ENCODE results near the gene LAMA5. TPM values are rescaled to one million over a fixed set of nuclear protein-coding genes. Genes with fewer than 3 reads are reported as not detected.

Gene LAMA5
- total RNA-seq, 1 donor from 2014 or later: 79.6 TPM

DNA sequence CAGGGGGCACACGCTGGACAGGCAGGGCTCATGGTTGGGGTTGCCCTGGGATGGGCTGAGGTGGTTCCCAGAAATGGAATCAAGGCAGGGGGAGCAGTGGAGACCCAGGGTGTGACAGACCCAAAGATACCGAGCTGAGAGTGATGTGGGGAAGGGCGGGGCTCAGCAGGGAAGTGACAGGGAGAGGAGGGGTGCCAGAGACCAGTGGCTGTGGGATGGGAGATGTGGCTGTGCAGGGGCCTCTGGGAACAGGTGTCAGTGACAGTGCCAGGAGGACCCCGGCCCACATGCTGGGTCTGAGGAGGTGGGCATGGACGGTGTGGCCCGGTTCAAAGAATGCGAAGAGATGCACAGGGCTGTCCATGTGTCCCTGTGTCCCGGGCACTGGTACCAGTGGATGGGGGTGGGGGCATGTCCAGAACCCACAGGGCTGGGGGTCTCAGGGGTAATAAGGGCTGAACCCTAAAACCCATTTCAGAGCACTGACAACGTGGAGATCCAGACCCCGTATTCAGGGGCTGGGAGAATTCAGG is 38.9 kb upstream of the LAMA5 start:
- peak; percentile 34 for ATAC-seq (ENCODE audit: poor library complexity)
- DNase-seq: no peak
- intact Hi-C loops (cut with DNase I): no loop called here

DNA sequence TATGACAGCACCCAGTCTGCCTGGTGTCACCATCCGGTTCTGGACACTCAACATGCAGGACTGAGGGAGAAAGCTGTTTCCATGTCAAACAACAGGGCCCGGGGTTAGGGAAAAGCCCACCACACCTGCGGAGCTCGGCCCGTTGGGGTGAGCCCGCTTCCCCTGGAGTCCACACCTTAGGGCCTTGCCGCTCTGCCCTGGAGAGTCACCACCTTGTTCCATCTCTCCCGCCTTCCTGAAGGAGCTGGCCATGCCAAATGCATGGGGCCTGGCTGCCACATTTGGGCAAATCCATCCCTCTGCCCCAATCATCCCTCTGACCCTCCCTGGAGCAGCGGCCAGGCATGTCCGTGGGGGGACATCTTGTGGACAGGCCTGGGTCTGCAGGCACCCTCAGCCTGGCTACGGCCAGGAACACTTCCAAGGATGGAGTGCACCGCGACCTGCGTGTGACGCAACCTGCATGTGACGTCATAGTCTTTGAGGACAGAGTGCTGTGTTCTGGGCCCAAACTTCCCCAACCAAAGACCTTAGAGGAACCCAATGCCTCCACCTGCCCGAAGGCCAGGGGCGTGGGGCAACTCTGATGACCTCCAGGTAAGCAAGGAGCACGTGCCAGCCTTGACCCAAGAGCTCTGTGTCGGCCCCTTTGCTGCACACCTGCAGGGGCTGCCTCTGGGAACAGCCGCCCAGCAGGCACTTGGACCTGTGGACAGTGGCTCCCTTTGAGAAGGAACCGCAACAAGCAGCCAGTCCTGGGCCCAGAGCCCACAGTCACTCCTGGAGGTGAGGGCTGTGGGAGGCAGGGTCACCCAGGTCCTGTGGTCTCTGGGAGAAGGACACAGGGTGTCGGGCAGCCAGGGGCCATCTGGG is 38.2 kb upstream of the LAMA5 start:
- intact Hi-C loops (cut with DNase I): no loop called here
- ATAC-seq (ENCODE audit: poor library complexity) (peak; percentile 38), DNase-seq (peak; percentile 70)

DNA sequence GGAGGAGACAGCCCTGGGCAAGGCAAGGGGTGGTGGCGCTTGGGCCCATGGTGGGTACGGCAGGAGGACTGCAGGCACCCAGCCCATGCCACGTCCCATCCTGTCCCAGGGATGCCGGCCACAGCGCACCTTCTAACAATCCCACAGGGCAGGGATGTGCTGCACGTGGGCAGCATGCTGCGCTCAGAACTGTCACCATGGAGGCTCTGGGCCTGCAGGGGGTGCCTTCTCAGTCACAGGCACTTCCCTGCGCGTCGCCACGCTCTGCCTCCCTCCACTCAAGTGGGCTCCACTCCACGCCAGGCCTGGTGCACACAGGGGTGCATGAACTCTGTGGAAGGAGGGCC is 37.6 kb upstream of the LAMA5 start:
- DNase-seq (no peak), ATAC-seq (ENCODE audit: poor library complexity) (no peak)
- intact Hi-C loops (cut with DNase I): no loop called here

DNA sequence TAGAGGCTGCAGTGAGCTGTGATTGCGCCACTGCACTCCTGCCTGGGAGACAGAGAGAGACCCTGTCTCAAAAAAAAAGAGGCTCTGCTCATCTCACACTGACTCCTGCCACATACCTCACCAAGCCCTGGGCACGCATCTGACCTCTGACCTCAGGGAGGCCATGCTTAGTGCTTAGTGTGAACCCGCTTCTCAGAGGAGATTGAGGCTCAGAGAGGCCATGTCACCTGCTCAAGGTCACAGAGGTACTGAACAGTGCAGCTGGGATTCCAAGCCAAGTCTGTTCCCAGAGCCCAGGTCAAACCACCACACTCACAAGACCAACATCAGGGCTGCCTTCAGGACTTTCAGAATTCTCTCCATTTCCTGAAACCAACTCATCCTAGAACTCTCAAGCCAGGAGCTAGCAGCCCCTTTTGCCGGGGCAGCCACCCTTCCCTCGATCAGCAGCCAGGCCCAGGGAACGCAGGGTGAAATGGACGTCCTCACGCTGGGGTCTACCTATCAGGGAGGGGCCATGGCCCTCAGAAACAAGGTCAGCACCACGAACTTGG is 37.1 kb upstream of the LAMA5 start:
- ATAC-seq (ENCODE audit: poor library complexity) (no peak), DNase-seq (no peak)
- intact Hi-C loops (cut with DNase I): no loop called here

DNA sequence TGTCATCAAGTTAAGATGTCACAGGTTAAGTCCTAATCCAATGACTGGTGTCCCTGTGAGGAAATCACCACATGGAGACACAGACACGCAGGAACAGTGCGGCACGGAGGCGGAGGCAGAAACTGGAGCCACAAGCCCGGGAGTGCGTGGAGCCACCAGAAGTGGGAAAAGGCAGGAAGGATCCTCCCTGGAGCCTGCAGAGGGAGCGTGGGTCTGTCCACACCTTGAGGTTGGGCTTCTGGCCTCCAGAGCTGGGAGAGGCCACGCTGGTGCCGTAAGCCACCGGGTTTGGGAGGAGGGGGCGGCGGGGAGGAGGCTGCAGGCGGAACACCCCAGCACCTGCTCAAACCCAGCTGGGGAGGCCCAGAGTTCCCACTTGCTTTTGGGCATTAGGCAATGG is 36.2 kb upstream of the LAMA5 start:
- ATAC-seq (ENCODE audit: poor library complexity) (no peak), DNase-seq (no peak)
- intact Hi-C loops (cut with DNase I): no loop called here

DNA sequence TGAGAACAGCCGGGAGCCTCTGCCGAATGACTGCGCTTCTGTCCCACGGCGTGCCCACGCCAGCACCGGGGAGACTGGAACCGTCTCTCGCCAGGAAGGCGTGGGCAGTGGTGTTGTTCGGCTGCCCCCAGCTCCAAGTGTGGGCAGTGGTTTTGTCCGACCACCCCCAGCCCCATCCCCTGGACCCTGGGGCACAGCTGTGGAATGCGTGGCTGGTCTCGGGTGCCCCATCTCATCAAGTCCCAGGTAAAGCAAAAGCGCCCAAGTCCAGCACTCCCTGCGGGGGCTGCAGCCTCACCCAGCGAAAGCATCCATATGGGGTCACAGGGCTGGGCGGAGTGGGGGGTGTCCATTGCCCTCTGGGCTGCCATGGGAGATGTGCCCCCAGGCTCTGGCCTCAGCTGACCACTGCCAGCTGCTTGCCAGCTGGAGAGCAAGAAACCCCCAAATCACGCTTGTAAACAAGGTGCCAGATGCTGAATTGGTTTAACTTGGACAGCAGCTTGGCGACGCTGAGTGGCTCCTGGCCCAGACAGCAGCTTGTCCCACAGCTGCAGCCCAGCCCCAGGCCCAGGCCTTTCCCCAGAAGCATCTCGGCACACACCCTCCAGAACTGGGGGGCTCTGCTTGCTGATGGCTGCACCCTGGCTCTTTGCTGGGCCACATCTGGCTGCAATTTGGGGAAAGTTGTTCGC is 35.5 kb upstream of the LAMA5 start:
- no peak for DNase-seq
- ATAC-seq (ENCODE audit: poor library complexity): no peak
- intact Hi-C loops (cut with DNase I): no loop called here

DNA sequence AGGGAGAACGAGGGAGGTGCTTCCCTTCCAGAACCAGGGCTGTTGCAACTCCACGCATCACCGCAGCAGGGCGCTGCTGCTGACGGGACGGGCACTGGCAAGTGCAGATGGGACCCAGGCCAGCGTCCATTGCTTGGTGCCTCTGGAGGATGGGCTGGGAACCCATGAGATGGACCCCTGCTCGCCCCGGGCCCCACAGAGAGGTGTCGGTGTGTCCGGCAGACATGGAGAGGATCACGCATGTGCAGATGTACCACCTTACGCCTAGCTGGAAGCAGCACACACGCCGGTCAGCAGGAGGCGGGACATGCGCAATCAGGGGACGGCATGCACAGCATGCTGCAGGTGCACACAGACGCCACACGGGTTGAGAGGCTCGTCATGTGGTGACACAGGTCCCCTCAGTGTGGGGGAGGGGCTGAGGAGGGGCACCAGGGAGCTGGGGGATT is 34.2 kb upstream of the LAMA5 start:
- ATAC-seq (ENCODE audit: poor library complexity) (no peak), DNase-seq (no peak)
- intact Hi-C loops (cut with DNase I): no loop called here

DNA sequence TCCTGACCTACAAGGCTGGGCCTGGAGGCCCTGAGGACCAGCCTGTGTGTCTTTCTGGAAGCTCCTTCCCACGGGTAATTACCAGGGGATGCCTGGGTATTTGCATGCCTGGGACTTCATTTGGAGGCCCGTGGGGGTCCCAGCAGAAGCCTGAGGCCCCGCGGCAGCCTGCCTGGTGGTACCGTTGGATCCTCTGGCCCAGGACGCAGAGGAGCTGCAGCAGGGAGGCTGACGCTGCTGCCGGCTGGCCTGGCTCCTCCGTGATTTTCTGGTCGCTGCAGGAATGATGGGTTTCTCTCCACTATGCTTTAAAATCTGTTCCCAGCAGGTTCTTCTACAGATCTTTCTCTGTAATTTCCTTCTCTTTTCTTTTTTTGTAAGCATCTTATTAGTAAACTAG is 33.4 kb upstream of the LAMA5 start:
- intact Hi-C loops (cut with DNase I): no loop called here
- ATAC-seq (ENCODE audit: poor library complexity) (no peak), DNase-seq (no peak)

DNA sequence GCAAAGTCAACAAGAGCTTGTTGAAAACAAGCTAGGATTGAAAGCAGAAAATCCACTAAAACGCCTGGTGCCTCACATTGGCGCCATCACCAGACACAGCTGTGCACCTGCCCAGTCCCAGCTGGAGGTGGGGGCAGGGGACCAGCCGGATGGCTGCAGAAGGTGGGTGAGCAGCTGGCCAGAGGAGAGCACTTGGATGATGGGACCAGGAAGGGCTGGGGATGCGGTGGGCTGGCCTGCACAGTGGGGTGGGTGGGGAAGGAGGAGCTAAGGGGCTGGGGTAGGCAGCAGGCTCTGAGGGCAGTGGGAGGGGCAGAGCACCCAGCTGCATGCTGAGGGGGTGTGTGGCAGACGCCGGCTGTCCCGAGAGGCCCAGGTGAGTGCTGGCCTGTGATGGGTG is 32.9 kb upstream of the LAMA5 start:
- DNase-seq: no peak
- intact Hi-C loops (cut with DNase I): no loop called here
- ATAC-seq (ENCODE audit: poor library complexity): no peak

DNA sequence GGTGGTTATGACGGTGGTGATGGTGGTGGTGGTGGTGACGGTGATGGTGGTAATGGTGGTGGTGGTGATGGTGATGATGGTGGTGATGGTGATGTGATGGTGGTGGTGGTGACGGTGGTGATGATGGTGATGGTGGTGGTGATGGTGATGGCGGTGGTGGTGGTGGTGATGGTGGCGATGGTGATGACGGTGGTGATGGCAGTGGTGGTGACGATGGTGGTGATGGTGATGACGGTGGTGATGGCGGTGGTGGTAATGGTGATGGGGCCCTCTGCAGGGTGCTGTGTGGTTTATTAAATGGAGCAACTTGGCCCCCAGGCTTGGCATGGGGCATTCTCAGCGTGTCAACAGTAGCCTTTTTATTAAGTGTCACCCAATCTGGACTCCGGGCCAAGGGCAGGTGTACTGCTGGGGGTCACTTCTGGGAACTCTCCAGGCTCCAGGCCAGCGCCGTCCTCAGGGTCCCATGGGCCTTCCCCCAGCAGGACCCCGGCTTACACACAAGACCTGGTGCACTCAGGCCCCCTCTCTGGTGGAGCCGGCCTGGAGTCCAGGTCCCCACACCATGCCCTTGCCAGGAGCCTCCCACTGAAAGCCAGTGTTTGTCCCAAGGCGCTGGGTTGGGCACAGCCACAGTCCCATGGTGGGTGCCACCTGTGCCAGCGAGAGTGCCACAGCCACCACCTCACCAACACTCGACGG is 31.2 kb upstream of the LAMA5 start:
- ATAC-seq (ENCODE audit: poor library complexity): no peak
- DNase-seq: no peak
- intact Hi-C loops (cut with DNase I): no loop called here

DNA sequence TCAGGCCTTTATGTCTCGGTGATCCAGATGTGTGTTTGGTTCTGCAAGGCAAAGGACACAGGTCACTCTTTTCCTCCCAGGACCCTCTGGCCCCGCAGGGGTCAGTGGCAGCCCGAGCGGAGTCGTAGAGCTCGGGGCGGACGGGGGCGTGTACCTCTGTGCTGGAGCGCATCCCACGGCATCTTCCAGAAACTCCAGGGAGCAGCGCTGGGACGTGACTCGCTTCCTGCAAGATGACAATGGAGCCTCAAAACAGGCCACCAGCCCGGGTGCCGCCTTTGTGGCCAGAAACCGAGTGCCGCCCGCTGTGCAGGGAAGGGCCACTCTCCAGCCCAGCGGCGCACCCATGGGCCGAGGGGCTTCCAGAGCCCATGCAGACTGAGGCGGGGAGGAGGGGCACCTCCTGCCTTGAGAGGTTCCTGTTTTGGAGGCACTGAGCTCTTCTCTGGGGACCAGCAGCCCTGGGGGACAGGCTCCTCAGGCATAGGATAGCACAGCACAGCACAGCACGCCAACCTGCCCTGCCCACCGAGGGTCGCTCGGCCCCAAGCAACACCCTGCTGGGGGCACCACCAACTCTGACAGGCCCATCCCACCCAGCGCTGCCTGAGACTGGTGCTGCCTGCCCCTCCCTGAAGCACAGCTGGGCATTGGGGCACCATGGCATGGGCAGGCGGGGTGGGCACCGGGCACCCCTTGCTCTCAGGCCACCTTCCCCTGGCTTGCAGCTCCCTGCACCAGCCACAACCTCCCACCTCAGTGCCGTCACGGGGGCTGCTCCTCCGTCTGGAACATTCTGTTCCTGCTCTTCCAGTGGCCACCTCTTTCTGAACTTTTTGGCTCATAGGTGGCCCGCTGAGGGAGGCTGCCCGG is 29.5 kb upstream of the LAMA5 start:
- intact Hi-C loops (cut with DNase I): no loop called here
- no peak for ATAC-seq (ENCODE audit: poor library complexity)
- DNase-seq: no peak

DNA sequence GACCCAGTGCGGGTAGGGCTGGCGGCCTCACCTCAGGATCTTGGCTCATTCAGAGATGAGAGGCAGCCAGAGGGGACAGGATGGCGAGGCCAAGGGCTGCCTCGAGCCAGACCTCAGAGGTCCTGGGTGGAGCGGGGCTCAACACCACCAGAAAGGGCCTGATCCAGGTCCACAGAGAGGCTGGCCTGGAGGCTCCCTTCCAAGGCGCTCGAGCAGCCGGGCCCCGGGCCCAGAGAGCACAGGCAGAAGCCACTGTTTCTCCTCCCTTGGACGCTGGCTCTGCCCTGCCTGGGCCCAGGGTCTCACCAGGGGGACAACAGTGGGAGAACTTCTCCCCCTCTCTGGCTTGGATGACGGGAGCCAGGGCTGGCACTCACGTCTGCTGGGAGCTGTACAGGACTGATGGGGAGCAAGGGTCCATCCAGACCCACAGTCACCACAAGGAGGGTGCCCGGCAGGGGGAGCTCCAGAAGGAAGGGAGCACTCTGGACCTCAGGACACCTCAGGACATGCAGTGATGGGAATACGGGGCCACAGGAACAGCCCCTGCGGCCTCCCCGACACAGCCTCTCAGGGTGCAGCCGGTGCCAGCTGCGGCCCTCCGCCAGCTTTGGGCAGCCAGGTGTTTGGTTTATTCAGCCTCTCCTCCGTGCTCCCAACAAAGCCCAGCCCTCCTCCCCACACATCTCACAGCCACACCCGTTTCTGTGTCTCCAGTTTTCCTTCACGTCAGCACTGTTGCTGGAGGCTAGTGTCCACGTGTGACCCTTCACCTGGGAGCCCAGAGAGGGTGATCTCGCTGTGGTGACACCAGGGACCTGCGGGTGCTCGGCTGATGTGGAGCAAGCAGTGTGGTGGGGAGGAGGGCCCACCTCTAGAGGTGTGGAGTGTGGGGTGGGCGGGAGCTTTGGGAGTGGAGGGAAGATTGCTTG is 28.5 kb upstream of the LAMA5 start:
- no peak for ATAC-seq (ENCODE audit: poor library complexity)
- intact Hi-C loops (cut with DNase I): no loop called here
- DNase-seq: no peak

DNA sequence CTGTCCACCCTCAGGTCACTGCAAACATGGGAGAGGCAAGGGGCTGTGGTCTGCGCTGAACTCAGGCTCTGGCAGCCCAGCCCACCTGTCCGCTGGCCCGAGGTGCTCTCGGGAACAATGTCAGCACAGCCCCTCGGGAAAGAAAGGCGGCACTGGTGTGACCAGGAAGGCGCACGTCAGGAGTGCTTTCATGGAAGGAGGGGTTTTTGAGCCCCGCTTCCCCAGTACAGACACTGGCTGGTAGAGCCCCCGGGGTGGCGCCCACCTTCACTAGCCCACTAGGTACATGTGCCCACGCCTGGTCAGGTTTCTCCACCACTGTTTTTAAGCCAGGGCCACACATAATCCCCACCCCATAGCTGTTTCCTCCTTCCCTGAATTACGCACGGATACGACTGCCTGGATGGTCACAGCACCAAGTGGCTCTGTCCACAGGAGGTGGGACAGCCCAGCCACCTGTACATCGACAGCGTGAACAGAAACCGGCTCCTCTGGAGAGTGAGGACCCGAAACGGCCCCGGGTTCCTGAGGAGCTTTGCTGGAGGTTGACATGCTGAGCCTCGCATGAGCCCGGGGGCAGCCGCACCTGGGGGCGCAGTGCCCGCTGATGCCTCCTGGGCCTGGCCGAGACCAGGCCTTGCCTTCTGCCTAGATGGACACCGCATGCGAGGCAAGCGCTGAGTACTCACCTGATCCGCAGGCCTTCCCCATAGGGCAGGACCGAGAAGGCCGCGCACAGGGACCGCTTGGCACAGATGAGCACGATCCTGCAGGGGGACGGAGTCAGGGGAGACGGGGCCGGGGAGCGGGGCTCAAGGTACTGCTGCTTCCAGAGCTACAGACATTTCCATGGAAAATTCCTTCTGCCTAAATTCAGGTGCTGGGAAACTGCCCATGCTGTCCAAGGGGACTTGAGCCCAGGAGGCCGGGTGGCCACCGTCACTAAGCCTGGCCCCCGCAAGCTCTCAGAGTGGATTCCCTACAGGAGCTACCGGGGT is 27.4 kb upstream of the LAMA5 start:
- intact Hi-C loops (cut with DNase I): no loop called here
- DNase-seq (no peak), ATAC-seq (ENCODE audit: poor library complexity) (no peak)

DNA sequence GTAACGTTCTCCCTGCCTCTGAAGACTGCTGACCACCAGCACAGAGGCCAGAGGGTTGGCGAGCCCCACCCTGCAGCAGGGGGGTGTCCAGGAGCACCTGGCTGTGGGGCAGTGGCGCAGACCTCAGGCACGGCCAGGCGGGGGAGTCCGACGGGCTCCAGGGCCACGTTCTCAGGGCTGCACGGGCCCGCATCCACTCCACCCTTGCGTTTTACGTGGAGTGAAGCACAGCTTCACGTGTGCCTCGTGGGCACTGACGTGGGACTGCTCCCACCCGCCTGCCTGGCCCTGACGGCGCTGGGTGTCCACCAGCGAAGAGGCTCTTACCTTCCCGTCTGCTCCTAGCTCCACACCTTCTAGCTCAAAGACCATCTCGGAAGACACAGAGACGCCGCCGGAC is 26.7 kb upstream of the LAMA5 start:
- intact Hi-C loops (cut with DNase I): no loop called here
- no peak for ATAC-seq (ENCODE audit: poor library complexity)
- DNase-seq: no peak

DNA sequence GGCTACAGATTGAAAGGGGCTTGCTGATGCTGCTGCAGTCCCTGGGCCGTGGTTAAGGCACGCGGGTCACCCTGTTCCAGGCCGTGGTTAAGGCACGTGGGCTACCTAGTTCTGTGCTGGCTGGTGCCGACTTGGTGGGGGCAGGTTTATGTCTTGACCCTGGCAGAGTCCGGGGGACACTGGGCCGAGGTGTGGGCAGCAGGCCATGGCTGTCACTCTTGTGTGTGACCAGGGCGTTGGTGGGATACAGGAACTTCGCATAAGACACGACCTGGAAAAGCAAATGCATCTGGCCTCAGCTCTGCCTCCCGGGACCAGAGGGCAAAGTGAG is 26.2 kb upstream of the LAMA5 start:
- no peak for ATAC-seq (ENCODE audit: poor library complexity)

DNA sequence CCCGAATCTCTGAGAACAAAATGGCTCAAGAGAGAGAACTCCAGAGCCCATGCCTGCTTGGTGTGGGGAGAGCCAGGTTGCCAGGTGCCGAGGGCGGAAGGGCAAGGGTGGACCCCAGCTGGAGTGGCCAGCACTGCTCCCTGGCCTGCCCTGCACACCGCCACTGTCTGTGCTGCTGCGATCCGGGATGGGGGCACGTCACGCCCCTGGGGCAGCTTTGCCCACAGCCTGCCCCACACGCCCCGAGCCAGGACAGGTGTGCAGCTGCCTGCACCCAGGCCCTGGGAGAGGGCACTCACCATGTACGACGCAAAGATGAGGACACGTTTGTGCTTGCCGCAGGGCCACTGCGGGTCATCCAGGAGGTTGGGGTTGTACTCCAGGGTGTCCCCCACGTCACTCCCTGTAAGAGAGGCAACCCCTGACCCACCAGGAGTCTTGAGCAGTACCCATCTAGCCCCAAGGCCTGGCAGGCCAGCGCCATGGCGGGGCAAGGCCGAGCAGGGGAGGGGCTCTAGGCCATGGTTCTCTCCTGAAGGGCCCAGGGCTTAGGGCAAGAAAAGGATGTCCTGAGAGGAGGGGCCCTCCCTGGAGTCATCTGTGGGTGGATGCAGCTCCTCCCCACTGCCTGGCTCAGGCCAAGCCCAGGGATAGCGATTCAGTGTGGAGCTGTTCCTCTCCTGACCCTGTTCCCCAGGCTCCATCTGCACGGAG is 25.7 kb upstream of the LAMA5 start:
- intact Hi-C loops (cut with DNase I): no loop called here
- DNase-seq (no peak), ATAC-seq (ENCODE audit: poor library complexity) (no peak)

More for the DNA sequence above, 26.2 kb upstream of the LAMA5 start:
- DNase-seq: no peak
- intact Hi-C loops (cut with DNase I): no loop called here

All from Right ventricle myocardium superior (tissue), 1 donor.